Fibroblast of lung (primary cell): ENCODE results near the gene CLEC5A. TPM values are rescaled to one million over a fixed set of nuclear protein-coding genes. Genes with fewer than 3 reads are reported as not detected.

Experiments
- DNase-seq, 2 donors: peaks; one replicate each; pipeline versions ENCODE4 v3.0.0 to v3.0.0-alpha.2; 2010; ENCODE audit warnings: low read depth in 2 of 2
- H2AFZ ChIP-seq: 2 replicates; pipeline ENCODE4 v1.5.1; 2012; ENCODE audit warnings: low read length, control low read depth, inconsistent platforms
- H3K27ac ChIP-seq: 2 replicates; pipeline ENCODE4 v1.5.1; 2011; ENCODE audit warnings: low read length, control low read depth; ENCODE audit not compliant: insufficient read depth
- H3K27me3 ChIP-seq: 2 replicates; pipeline ENCODE4 v1.5.1; 2011; ENCODE audit warnings: mild to moderate bottlenecking, low read length; ENCODE audit not compliant: control insufficient read depth, insufficient read depth
- H3K36me3 ChIP-seq: 2 replicates; pipeline ENCODE4 v1.5.1; 2011; ENCODE audit warnings: low read length; ENCODE audit not compliant: control insufficient read depth, insufficient read depth
- H3K4me1 ChIP-seq: 2 replicates; pipeline ENCODE4 v1.5.1; 2011; ENCODE audit warnings: low read length; ENCODE audit not compliant: control insufficient read depth, insufficient read depth; ENCODE audit errors: extremely low read depth
- H3K4me2 ChIP-seq: 2 replicates; pipeline ENCODE4 v1.5.1; 2011; ENCODE audit warnings: low read length, control low read depth; ENCODE audit not compliant: insufficient read depth; ENCODE audit errors: extremely low read depth
- H3K4me3 ChIP-seq, 4 experiments: fragments of 200-600 bp in 1 of 4; sonication (generic) in 1 of 4; replicated peaks in 1 of 4; 2 replicates each; pipeline ENCODE4 v1.5.1; 2011 to 2016; ENCODE audit warnings: low read length in 4 of 4, low read depth in 3 of 4, mild to moderate bottlenecking in 3 of 4, control low read depth in 2 of 4, inconsistent platforms in 1 of 4, mixed read lengths in 1 of 4; ENCODE audit not compliant: insufficient read depth in 1 of 4; ENCODE audit errors: control extremely low read depth in 1 of 4
- H3K79me2 ChIP-seq: 2 replicates; pipeline ENCODE4 v1.5.1; 2012; ENCODE audit warnings: mild to moderate bottlenecking, low read length, inconsistent platforms; ENCODE audit not compliant: control insufficient read depth, insufficient read depth
- H3K9ac ChIP-seq: 2 replicates; pipeline ENCODE4 v1.5.1; 2011; ENCODE audit warnings: mild to moderate bottlenecking, low read length, control low read depth; ENCODE audit not compliant: insufficient read depth
- H3K9me3 ChIP-seq: 2 replicates; pipeline ENCODE4 v1.5.1; 2012; ENCODE audit warnings: low read depth, low read length; ENCODE audit not compliant: control insufficient read depth, insufficient read depth
- H4K20me1 ChIP-seq: 2 replicates; pipeline ENCODE4 v1.5.1; 2011; ENCODE audit warnings: low read length; ENCODE audit not compliant: control insufficient read depth, insufficient read depth; ENCODE audit errors: extremely low read depth
- EZH2 ChIP-seq: IDR thresholded peaks from 2 replicates; pipeline ENCODE4 v1.5.1; 2012; ENCODE audit warnings: low read length, control low read depth, mild to moderate bottlenecking; ENCODE audit errors: missing control alignments
- polyA minus RNA-seq: library from RNA; depleted of rRNA, polyadenylated mRNA; stranded (reverse); fragments of >200 nt; gene quantifications from 2 replicates; pipeline ENCODE4 v1.2.3, GENCODE V29; 2011; ENCODE audit warnings: low replicate concordance
- polyA plus RNA-seq, 2 donors: library from polyadenylated mRNA; depleted of rRNA in 1 of 2; stranded (reverse) in 1 of 2; unstranded in 1 of 2; fragments of >200 nt; gene quantifications; 2 replicates each; pipeline ENCODE4 v1.2.1, GENCODE V29; 2011 to 2012; ENCODE audit warnings: missing spikeins in 1 of 2
- total RNA-seq: library from RNA; depleted of rRNA; stranded (reverse); fragments of >200 nt; gene quantifications from 2 replicates; pipeline ENCODE4 v1.2.1, GENCODE V29; 2014
- TF ChIP-seq, protein P1 (sequence below), 2 donors: IDR thresholded peaks in 1 of 2; conservative IDR thresholded peaks in 1 of 2; 1 replicate in 1 of 2; 2 replicates in 1 of 2; pipeline ENCODE4 v1.5.1; 2011 to 2012; ENCODE audit warnings: low read length in 2 of 2, control low read depth in 1 of 2, inconsistent platforms in 1 of 2, low read depth in 1 of 2, mild to moderate bottlenecking in 1 of 2

CLEC5A gene
- not detected in 2 replicates for total RNA-seq
- not detected in 2 replicates for polyA plus RNA-seq
- polyA plus RNA-seq (2012) = not detected in 2 replicates
- polyA minus RNA-seq = not detected in 2 replicates

DNA sequence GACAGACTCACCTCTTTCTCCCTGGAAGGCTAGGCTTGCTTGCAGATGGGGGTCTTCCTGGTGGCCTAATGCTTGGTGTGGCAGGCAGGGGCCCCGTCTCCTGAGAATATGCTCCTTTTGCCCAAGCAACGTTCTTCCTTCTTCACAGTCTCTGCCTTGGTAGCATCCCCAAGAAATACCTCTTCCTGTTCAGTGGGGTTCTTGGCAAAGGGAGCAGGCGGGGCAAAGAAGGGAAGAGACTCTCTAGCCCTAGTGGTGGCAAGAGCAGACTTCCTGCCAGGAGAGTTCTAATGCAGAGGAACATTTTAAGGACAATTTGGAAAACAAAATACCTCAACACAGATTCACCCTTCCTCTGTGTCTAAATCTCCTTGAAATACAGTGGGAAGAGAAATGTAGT lies at the start of gene CLEC5A:
TSS of gene CLEC5A (minus strand) at position 179 of the 400 bp plus-strand sequence. CDS start 682 bp downstream, outside the sequence.
- no peaks in the 10 kb centered on the region for H3K9me3 ChIP-seq
- H2AFZ ChIP-seq = no peak within 1 kb of the TSS
- no peak within 1 kb of the TSS for H3K27ac ChIP-seq
- TF ChIP-seq, protein P1, sequence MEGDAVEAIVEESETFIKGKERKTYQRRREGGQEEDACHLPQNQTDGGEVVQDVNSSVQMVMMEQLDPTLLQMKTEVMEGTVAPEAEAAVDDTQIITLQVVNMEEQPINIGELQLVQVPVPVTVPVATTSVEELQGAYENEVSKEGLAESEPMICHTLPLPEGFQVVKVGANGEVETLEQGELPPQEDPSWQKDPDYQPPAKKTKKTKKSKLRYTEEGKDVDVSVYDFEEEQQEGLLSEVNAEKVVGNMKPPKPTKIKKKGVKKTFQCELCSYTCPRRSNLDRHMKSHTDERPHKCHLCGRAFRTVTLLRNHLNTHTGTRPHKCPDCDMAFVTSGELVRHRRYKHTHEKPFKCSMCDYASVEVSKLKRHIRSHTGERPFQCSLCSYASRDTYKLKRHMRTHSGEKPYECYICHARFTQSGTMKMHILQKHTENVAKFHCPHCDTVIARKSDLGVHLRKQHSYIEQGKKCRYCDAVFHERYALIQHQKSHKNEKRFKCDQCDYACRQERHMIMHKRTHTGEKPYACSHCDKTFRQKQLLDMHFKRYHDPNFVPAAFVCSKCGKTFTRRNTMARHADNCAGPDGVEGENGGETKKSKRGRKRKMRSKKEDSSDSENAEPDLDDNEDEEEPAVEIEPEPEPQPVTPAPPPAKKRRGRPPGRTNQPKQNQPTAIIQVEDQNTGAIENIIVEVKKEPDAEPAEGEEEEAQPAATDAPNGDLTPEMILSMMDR (conservative IDR thresholded peaks at IDR 0.05 in 1 of 2, IDR thresholded peaks at IDR 0.05 in 1 of 2; ENCODE audit: low read depth in 1 of 2, low read length in 2 of 2) = no peak
- no peak for TF ChIP-seq EZH2
- no peaks in the 10 kb centered on the region for H3K4me1 ChIP-seq
- no peaks in the 10 kb centered on the region for H4K20me1 ChIP-seq
- no peaks in the 10 kb centered on the region for H3K27me3 ChIP-seq
- H3K4me3 ChIP-seq = no peak within 1 kb of the TSS
- no peak for DNase-seq
- H3K4me2 ChIP-seq = no peak within 1 kb of the TSS
- H3K79me2 ChIP-seq = no peaks in the 10 kb centered on the region
- no peaks in the 10 kb centered on the region for H3K36me3 ChIP-seq
- no peak within 1 kb of the TSS for H3K9ac ChIP-seq

DNA sequence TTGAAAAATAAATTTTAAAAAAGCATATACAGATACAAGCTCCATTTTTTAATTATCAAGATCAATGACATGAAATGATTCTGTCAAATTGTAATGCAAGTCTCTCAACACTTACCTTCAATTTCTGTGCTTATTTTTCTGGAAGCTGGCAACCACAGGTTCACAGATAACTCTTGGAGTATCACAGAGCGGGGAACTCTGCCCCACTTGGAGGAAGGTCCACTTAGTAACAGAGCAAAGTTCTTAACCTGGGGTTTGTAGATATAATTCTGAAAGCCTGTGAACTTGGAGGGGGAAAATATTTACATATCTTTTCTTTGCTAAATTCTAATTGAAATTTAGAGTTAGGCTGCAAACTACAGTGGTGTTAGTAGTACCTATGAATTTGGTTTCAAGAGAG lies 46.6 kb upstream of the CLEC5A start:
- H3K36me3 ChIP-seq = no peaks in the 10 kb centered on the region
- no peaks in the 10 kb centered on the region for H3K79me2 ChIP-seq
- no peaks in the 10 kb centered on the region for H3K9me3 ChIP-seq
- TF ChIP-seq, protein P1 (conservative IDR thresholded peaks at IDR 0.05 in 1 of 2, IDR thresholded peaks at IDR 0.05 in 1 of 2; ENCODE audit: low read depth in 1 of 2, low read length in 2 of 2) = no peak
- TF ChIP-seq EZH2 = no peak
- H3K9ac ChIP-seq = no peak overlapping the region
- no peak overlapping the region for H3K27ac ChIP-seq
- no peak overlapping the region for H2AFZ ChIP-seq
- no peaks in the 10 kb centered on the region for H4K20me1 ChIP-seq
- no peak for DNase-seq
- no peak overlapping the region for H3K4me3 ChIP-seq
- no peaks in the 10 kb centered on the region for H3K4me1 ChIP-seq
- no peak overlapping the region for H3K4me2 ChIP-seq
- H3K27me3 ChIP-seq = no peaks in the 10 kb centered on the region

DNA sequence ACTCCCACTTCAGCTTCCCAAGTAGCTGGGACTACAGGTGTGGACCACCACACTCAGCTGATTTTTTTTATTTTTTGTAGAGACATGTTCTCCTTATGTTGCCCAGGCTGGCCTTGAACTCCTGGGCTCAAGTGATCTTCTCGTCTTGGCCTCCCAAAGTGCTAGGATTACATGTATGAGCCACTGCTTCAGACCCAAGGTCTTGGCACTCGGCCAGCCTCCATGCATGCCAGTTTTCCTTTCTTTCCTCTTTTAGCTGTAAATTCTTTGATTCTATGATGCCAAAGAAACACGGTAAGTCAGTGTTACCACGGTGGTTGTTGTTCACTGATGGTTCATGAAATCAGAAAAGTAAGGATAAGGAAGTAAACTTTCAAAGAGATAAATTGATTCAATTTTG lies 45.9 kb upstream of the CLEC5A start:
- no peak overlapping the region for H3K9ac ChIP-seq
- H3K36me3 ChIP-seq = no peaks in the 10 kb centered on the region
- H3K9me3 ChIP-seq = no peaks in the 10 kb centered on the region
- H3K4me1 ChIP-seq = no peaks in the 10 kb centered on the region
- no peak overlapping the region for H3K27ac ChIP-seq
- no peak for DNase-seq
- no peak overlapping the region for H3K4me3 ChIP-seq
- no peaks in the 10 kb centered on the region for H4K20me1 ChIP-seq
- TF ChIP-seq, protein P1 (conservative IDR thresholded peaks at IDR 0.05 in 1 of 2, IDR thresholded peaks at IDR 0.05 in 1 of 2; ENCODE audit: low read depth in 1 of 2, low read length in 2 of 2) = no peak
- no peak for TF ChIP-seq EZH2
- H3K79me2 ChIP-seq = no peaks in the 10 kb centered on the region
- H2AFZ ChIP-seq = no peak overlapping the region
- no peaks in the 10 kb centered on the region for H3K27me3 ChIP-seq
- H3K4me2 ChIP-seq = no peak overlapping the region
